SW480 (cell line): ENCODE measurements around the gene BCKDHB.

Experiments
- DNase-seq: peaks from one replicate; pipeline ENCODE4 v3.0.0-alpha.2; 2016; ENCODE audit warnings: low spot score

The BCKDHB gene

DNA sequence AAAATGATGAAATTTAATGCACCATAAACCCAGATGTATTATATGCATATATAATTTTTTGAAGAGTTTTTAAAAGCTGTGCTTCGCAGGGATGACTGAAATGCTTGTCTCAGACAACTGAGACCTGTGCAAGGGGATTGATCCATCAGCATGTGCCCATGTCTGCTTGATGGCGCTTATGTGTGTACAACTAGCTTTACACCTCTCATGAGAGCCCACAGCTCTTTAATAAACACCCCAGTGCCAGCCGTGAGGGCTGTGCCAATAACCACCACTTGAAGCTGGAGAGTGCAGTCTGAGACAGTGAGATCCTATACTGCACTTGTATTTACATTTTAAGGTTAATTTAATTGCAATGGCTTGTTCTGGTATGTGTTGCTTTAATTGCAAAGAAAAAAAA, 225.5 kb downstream of the BCKDHB start:
- no peak for DNase-seq

GRCh38 chr6:80333342-80333741, 226.9 kb downstream of the BCKDHB start:
- no peak for DNase-seq

DNA sequence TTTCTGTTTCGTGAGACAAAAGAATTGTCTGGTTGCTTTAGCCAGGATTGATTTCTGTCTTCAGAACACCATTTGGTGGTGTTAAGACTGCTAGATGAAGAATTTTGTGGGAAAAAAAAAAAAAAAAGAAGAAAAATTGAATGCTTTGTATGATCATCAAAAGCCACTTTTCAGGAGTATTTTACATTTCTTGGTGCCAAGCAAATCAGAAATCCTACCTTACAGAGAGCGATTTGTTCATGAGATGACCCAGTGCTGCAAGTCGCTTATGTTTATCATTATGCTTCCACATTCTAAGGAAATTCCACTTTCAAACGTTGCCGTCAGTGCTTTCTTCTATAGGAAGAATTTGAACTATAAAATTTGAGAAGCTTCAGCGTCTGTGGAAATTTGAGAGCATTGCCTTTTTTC, 228.7 kb downstream of the BCKDHB start:
- no peak for DNase-seq

GRCh38 chr6:80336911-80337310, 230.4 kb downstream of the BCKDHB start:
- DNase-seq, result no peak

DNA sequence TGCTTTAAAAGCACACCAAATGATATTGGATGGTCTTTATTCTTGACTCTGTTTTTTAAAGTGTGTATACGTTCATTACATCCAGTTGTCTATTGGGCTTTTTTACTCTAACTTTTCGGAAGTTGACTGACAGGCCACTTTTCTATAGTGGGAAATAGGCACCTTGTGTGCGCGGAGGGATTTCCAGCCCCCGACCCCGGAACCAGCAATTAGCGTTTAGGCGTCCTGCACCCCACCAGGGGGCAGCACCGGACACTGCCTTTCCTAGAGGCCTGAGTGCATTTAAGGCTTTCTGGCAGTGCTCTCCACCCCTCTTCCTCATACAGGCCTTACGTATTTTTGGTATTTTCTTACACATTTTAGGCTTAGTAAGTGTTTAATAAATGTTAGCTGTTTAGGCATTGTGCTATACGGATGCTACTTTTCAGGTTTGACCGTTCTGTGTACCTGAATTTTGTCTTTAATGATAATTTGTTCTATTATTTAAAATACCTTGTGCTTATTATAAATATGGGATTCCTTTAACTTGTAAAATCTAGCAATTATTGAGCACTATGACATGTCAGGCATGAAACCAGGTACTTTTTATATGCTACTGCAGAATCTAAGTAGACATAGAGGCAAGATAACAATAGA, 231.8 kb downstream of the BCKDHB start:
- no peak for DNase-seq

- DNase-seq, result no peak
These were observed 232.9 kb downstream of the BCKDHB start for GRCh38 chr6:80339421-80339820.

GRCh38 chr6:80340280-80340679, 233.8 kb downstream of the BCKDHB start:
- DNase-seq, result no peak

- DNase-seq, result no peak
These were observed 234.2 kb downstream of the BCKDHB start for GRCh38 chr6:80340686-80341085.

DNA sequence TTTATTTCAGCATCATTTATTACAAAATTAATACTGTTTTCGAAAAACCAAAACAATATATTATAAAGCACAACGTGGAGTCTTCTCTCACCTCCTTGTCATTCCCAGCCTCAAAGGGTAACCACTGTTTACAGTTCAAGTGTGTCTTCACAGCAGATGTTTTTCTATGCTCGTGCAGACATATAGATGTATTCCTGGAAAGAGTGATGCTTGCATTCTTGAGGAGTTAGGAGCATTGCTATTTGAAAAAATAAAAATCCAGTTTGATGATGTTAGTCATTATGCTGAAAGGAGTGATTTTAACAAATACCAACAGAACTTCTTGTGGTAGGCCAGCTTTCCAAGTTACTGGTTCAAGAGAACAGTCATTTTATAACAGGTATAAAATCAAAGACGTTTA, 234.9 kb downstream of the BCKDHB start:
- no peak for DNase-seq

- no peak for DNase-seq
These were observed 237.0 kb downstream of the BCKDHB start for GRCh38 chr6:80343511-80343910.

- no peak for DNase-seq
These were observed 240.6 kb downstream of the BCKDHB start for GRCh38 chr6:80347101-80347500.

GRCh38 chr6:80348263-80348662, 241.8 kb downstream of the BCKDHB start:
- DNase-seq, result no peak

GRCh38 chr6:80356000-80356399, 249.5 kb downstream of the BCKDHB start:
- DNase-seq, result no peak

DNA sequence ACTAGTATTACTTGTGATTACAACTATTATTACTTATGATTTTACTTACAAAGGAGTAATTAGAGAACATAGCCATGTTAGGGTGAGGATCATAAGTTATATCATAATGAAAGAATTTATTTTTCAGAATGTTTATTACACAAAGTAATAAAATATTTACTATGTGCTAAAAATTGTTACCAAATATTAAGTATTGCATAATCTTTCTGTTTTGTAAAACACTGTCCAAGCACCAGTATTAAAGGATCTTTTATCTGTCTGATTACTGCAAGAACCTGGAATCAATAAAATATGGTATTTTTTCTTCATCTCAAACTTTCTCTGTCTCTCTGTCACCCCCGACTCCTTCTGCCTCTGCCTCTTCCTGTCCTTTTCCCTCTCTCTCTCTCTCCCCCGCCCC, 250.1 kb downstream of the BCKDHB start:
- no peak for DNase-seq

- no peak for DNase-seq
These were observed 250.6 kb downstream of the BCKDHB start for GRCh38 chr6:80357081-80357480.

DNA sequence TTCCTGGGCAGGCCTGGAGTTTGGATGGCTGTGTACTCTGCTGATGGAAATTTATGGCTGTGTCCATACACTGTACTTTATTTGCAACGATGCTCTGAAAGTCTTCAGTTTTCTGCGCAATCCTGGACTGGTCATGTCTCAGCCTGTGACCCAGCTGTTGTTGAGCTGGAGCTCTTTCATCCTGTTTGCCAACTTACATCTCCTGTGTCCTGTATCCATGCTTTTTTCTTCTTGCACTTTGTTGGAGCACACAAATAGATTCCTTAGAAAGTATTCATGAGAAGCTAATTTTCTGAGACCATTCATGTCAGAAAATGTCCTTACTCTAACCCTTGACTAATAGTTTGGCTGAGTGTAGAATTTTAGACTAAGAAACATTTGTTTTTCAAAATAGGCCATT, 251.2 kb downstream of the BCKDHB start:
- DNase-seq, result no peak

DNA sequence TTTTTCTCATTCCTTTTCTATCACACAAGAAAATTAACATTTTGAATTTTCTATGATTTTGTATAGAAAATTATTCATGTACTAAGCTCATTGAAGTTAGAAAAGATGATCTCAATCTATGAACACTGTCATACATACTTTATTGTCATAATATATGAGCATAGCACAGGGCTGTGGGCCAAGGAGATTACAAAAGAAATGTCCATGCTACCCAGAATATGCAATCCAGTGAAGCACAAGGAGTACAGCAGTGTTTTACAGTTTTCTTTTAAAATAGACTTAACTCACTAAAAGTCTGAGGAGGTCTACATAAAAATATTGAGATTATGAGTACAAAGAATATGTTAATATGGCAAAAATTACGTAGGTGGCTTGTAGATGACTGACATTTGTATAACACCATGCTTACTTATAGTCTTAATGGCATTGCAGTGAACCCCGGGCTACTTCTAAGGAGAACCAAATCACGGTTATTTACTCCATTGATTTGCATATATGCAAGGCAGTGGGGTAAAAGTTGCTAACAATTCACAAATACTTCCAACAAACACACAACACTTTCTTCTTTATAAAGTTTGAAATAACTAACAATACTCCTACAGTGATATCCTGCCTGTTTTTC, 257.1 kb downstream of the BCKDHB start:
- DNase-seq, result no peak

DNA sequence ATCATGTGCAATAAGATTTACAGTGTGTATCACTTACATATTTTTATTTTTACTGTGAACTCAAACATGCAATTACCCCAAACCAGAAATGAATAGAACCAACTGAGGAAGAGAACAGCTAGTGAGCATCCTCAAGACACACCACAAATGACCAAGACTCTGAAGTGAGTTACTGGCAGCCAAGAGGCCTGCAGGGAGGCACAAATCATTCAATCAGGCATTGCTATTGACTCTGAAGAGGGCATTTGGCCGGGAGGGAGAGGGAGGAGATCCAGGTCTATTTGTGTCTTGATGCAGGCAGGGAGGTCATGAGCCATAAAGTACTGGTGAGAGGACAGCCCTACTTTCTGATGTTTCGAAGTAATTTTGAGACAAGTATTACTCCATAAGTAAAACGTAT, 257.7 kb downstream of the BCKDHB start:
- no peak for DNase-seq

DNA sequence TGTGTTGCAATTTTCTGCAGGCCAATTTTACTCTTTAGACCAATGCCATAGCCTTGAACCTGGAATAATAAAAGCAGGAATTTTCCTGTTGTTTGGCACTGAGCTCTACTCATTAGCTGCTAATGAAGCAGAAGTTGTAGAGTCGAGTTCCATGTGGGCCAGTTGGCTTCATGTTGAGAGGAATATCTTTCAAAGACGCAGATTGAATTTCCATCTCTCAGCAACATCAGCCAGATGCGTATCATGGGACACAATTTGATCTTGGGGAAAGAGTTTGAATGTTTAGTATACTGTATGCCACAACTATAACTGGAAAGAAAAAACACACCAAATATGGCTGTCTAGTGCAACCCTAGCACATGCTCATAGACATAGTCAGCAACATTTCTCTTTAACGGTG, 259.6 kb downstream of the BCKDHB start:
- DNase-seq, result no peak

GRCh38 chr6:80366714-80367113, 260.2 kb downstream of the BCKDHB start:
- no peak for DNase-seq

GRCh38 chr6:80376411-80376810, 269.9 kb downstream of the BCKDHB start:
- DNase-seq, result no peak

GRCh38 chr6:80380566-80380965, 274.1 kb downstream of the BCKDHB start:
- no peak for DNase-seq

DNA sequence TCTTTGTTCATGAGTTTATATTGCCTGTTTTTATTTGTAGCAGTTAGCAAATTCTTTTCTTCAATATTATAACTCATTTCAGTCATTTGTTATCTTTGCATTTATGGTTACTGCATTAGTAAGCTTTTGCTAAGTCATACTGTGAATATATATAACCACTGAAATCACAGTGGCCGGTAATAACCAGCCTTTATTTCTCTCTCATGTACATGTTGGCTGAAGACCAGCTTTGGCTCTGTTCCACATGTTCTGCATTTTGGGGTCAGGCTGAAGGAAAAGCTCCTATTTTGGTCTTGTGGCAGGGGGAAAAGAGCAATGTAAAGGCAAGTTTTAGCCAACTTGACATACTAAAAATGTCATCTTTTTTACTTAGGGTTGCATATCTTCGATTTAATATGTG, 276.3 kb downstream of the BCKDHB start:
- DNase-seq, result no peak

- no peak for DNase-seq
These were observed 282.0 kb downstream of the BCKDHB start for GRCh38 chr6:80388507-80388906.
